ENCODE data around the gene ENDOU.

The ENDOU gene

GRCh38 chr12:47766502-47767215 is 41.4 kb upstream of the ENDOU start:
- no peak for TF ChIP-seq JUND (IDR thresholded peaks at IDR 0.05; ENCODE audit: low read depth)
- in situ Hi-C loops (cut with HindIII; ENCODE audit: low pct_unique_long_range_greater_than_20kb, low sequenced_read_pairs), result no loop called here
- no peak for DNase-seq (ENCODE audit: low read depth in 1 of 2, low spot score in 1 of 2)

DNA sequence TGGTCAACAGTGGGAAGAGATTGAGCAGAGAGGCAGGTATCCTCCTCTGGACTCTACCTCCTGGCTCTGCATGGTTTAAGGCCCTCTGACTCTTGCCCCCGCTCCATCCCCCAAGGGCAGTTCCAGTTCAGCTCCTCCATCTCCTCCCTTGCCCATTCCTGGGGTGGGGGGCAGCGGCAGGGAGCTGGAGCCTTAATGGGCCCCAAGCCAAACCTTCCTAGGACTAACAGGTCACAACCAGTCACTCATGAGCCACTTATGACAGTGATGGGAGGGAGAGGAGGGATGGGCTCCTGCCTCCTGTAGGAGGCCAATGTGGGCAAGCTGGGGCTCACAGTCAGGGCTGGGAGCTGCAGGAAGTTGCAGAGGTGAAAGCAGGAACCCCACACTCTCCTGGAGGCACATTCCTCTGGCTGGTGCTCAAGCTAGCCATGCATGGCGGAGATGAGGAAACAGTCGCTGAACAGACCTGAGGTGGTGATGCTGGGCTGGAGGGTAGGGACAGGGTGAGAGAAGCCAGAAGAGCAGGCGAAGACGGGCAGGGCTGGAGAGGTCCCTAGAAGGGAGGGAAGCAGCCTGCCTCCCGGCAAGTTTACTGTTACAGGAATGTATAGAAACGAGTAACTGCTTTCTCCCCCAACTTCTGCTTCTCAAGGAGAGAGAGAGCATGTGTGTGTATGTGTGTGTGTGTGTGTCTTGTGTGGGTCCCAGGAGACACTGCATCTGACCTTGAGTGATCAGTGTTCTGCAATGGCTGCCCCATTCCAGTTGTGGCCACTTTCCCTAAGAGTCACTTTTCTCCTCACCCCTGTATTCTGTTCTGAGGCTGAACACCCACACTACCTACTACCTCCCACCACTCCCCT is 38.4 kb upstream of the ENDOU start:
- peak in 1 of 2 experiments; percentile 45 for DNase-seq (ENCODE audit: low read depth in 1 of 2, low spot score in 1 of 2)
- in situ Hi-C loops (cut with HindIII; ENCODE audit: low pct_unique_long_range_greater_than_20kb, low sequenced_read_pairs), result no loop called here
- TF ChIP-seq JUND (IDR thresholded peaks at IDR 0.05; ENCODE audit: low read depth), result no peak

DNA sequence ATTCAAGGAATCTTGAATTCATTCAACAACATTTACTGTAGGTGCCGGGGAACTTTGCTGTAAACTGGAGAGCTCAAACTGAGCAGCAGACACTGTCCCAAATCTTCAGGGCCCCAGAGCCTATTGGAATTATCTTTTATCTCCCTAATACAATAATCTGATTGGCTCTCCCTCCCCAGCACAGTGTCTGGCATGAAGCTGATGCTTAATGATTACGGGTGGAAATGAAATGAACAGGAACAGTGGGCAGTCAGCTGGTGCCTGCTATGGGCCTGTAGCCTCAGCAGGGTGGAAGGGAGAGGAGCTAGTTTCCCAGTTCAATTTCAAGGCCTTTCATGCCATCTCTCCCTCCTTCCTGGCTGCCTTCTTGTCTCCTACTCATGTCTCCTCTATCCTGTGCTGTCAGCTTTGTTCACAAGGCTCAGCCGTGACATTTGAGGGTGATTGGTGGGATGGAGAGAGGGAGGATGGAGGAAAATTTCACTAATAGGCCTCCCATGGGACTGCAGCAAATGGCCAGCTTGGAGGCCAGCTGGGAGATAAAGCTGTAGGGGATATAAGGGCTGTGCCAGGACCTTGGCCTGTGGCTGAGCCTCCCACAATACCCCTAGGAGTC is 37.7 kb upstream of the ENDOU start:
- in situ Hi-C loops (cut with HindIII; ENCODE audit: low pct_unique_long_range_greater_than_20kb, low sequenced_read_pairs), result no loop called here
- DNase-seq (ENCODE audit: low read depth in 1 of 2, low spot score in 1 of 2), result no peak
- no peak for TF ChIP-seq JUND (IDR thresholded peaks at IDR 0.05; ENCODE audit: low read depth)

GRCh38 chr12:47758834-47759690 is 33.8 kb upstream of the ENDOU start, which contains the start of gene RAPGEF3:
RAPGEF3 (minus strand) TSS chr12:47758880; CDS start chr12:47758556, 324 bp downstream.
- no peak for TF ChIP-seq JUND (IDR thresholded peaks at IDR 0.05; ENCODE audit: low read depth)
- DNase-seq (ENCODE audit: low read depth in 1 of 2, low spot score in 1 of 2), result peak; percentile 90 to 93
- in situ Hi-C loops (cut with HindIII; ENCODE audit: low pct_unique_long_range_greater_than_20kb, low sequenced_read_pairs), result no loop called here

GRCh38 chr12:47758584-47758833 is 33.2 kb upstream of the ENDOU start:
- TF ChIP-seq JUND (IDR thresholded peaks at IDR 0.05; ENCODE audit: low read depth), result no peak
- DNase-seq (ENCODE audit: low read depth in 1 of 2, low spot score in 1 of 2), result no peak
- in situ Hi-C loops (cut with HindIII; ENCODE audit: low pct_unique_long_range_greater_than_20kb, low sequenced_read_pairs), result no loop called here

DNA sequence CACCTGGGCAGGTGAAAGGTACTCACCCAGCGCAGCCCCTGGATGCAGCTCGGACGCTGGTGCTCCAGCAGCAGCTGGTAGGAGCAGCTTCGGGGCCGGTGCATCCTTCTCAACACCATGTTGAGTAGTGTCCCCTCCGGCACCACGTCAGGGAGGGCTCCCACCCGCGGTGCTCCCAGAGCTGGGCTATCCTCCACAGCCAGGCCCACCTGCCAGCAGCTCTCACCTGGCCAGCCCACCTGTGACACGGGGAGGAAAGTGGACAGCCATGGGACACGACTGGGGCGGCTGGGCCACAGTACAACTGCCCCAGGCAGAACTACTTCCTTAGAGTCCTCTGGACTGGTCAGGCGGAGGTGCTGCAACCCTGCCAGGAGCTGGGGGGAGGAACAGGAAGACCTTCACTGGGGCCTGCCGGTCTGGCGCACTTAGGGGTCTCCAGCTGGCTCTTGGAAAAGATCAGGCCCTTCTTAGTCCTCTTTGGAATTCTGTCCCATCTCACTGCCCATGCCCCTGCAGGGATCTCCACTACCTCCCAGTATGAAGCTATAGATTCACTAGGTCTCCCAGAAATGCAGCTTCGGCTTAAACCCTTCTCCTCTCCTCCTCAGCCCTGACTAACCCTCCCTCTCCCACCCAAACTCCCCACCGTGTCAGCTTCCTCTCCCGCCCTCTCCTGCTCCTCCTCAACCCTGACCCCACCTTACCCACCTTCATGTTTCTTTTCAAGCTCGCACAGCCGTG is 32.7 kb upstream of the ENDOU start:
- DNase-seq (ENCODE audit: low read depth in 1 of 2, low spot score in 1 of 2), result peak in 1 of 2 experiments; percentile 59
- TF ChIP-seq JUND (IDR thresholded peaks at IDR 0.05; ENCODE audit: low read depth), result no peak
- in situ Hi-C loops (cut with HindIII; ENCODE audit: low pct_unique_long_range_greater_than_20kb, low sequenced_read_pairs), result no loop called here

- no peak for DNase-seq (ENCODE audit: low read depth in 1 of 2, low spot score in 1 of 2)
- in situ Hi-C loops (cut with HindIII; ENCODE audit: low pct_unique_long_range_greater_than_20kb, low sequenced_read_pairs), result no loop called here
- TF ChIP-seq JUND (IDR thresholded peaks at IDR 0.05; ENCODE audit: low read depth), result no peak
These were observed 32.1 kb upstream of the ENDOU start for GRCh38 chr12:47757364-47757839.

- no peak for TF ChIP-seq JUND (IDR thresholded peaks at IDR 0.05; ENCODE audit: low read depth)
- no peak for DNase-seq (ENCODE audit: low read depth in 1 of 2, low spot score in 1 of 2)
- in situ Hi-C loops (cut with HindIII; ENCODE audit: low pct_unique_long_range_greater_than_20kb, low sequenced_read_pairs), result no loop called here
These were observed 30.6 kb upstream of the ENDOU start for GRCh38 chr12:47755655-47756562.

DNA sequence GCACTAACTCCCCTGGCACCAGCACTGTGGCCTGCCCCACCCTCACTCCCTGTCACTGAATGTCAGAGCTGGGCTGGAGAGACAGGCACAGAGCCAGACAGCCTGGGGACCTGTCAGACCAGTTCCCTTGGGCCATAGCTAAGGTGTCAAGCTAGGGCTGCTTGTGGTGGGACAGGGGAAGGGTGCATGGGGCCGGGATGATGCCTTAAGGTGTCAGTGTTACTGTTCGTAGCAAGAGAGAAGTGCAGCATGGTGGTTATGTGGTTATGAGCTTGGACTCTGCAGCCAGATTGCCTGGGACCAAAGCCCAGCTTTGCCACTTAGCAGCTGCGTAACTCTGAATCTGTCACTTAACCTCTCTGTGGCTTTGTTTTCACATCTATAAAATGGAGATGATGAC is 29.6 kb upstream of the ENDOU start:
- in situ Hi-C loops (cut with HindIII; ENCODE audit: low pct_unique_long_range_greater_than_20kb, low sequenced_read_pairs), result no loop called here
- TF ChIP-seq JUND (IDR thresholded peaks at IDR 0.05; ENCODE audit: low read depth), result no peak
- DNase-seq (ENCODE audit: low read depth in 1 of 2, low spot score in 1 of 2), result peak in 1 of 2 experiments; percentile 78

GRCh38 chr12:47754126-47754525 is 28.8 kb upstream of the ENDOU start:
- no peak for TF ChIP-seq JUND (IDR thresholded peaks at IDR 0.05; ENCODE audit: low read depth)
- in situ Hi-C loops (cut with HindIII; ENCODE audit: low pct_unique_long_range_greater_than_20kb, low sequenced_read_pairs), result no loop called here
- peak in 1 of 2 experiments; percentile 91 for DNase-seq (ENCODE audit: low read depth in 1 of 2, low spot score in 1 of 2)
